ENCODE measurements around the gene RANBP1.

DNA sequence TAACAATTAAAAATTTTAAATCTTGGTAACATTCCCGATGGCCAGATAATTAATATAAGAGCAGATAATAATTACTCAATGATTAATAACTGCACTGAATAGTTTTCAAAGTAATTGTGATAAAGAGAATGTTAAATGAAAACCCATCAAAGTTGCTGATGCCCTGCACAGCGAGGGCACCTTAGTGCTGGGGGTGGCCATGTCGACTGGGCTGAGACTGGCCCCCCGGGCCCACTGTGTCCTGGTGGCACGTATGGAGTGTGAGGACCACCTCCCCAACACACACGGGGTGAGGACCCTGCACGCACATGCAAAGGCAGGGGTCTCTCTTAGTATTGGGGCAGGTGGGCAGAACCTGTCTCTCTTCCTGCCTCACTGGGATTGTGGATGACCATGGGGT is 50.0 kb downstream of the RANBP1 start:
- TF ChIP-seq, protein P1, sequence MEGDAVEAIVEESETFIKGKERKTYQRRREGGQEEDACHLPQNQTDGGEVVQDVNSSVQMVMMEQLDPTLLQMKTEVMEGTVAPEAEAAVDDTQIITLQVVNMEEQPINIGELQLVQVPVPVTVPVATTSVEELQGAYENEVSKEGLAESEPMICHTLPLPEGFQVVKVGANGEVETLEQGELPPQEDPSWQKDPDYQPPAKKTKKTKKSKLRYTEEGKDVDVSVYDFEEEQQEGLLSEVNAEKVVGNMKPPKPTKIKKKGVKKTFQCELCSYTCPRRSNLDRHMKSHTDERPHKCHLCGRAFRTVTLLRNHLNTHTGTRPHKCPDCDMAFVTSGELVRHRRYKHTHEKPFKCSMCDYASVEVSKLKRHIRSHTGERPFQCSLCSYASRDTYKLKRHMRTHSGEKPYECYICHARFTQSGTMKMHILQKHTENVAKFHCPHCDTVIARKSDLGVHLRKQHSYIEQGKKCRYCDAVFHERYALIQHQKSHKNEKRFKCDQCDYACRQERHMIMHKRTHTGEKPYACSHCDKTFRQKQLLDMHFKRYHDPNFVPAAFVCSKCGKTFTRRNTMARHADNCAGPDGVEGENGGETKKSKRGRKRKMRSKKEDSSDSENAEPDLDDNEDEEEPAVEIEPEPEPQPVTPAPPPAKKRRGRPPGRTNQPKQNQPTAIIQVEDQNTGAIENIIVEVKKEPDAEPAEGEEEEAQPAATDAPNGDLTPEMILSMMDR (conservative IDR thresholded peaks at IDR 0.05; ENCODE audit: low read depth, low read length): no peak
- no peak for TF ChIP-seq EZH2 (IDR thresholded peaks at IDR 0.05; ENCODE audit: borderline replicate concordance, low read depth, low read length, poor library complexity, severe bottlenecking)

All from A673 (cell line).